ENCODE results near the gene ZBTB38. TPM values are rescaled to one million over a fixed set of nuclear protein-coding genes. Genes with fewer than 3 reads are reported as not detected.

ZBTB38 gene
- total RNA-seq, 1 experiment from 2014 or later = 164 TPM

Other genes with a start within 250 kb of the ZBTB38 start
- gene PXYLP1, start 136.7 kb upstream of the ZBTB38 start, total RNA-seq (2014; rRNA removed) = 2.5 and 3.7 TPM in 2 replicates
- gene RASA2, start 118.5 kb downstream of the ZBTB38 start, total RNA-seq (2014; rRNA removed) = 10.9 and 11.3 TPM in 2 replicates